Stimulated activated CD8-positive, alpha-beta memory T cell treated with anti-CD3 and anti-CD28 coated beads, Interleukin-7, amount 100 ng/mL, for 4 hours (primary cell): ENCODE results near the gene SLC25A28.

ENCODE experiments used
- DNase-seq, 2 donors: peaks; one replicate each; pipeline ENCODE4 v3.0.0-alpha.2; 2020; ENCODE audit warnings: low read depth in 2 of 2

Gene SLC25A28, protein sequence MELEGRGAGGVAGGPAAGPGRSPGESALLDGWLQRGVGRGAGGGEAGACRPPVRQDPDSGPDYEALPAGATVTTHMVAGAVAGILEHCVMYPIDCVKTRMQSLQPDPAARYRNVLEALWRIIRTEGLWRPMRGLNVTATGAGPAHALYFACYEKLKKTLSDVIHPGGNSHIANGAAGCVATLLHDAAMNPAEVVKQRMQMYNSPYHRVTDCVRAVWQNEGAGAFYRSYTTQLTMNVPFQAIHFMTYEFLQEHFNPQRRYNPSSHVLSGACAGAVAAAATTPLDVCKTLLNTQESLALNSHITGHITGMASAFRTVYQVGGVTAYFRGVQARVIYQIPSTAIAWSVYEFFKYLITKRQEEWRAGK

DNA sequence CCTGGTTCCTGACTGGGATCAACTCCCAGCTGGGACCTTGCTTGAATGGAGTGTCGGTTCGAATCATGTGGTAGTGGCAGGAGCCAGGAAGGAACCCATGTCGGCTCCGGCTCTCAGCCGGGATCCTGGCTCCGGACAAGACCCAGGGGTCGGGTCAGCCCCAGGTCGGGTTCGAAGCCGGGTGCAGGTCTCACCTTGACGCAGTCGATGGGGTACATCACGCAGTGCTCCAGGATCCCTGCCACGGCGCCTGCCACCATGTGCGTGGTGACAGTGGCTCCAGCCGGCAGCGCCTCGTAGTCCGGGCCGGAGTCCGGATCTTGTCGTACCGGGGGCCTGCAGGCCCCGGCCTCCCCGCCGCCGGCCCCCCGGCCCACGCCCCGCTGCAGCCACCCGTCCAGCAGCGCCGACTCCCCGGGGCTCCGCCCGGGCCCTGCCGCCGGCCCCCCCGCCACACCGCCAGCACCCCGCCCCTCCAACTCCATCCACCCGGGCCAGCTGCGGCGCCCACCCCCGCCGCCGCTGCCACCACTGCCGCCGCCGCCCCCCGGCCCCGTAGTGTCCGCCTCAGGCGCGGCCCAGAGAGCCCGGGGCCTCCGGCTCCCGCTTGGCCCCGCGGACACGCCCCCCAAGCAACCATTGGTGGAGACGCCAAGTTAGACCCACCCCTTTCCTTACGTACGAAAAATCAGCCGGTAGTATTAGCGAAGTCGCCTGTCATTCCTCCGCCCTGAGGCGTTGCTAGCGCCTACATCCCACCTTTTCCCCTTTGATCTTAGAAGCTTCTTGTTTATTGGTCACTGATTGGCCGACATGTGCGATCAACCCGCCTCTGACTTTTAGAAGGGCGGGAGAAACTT lies at the start of gene SLC25A28:
Gene SLC25A28, minus strand, starts transcription at position 589 of the 860 bp plus-strand sequence. Its CDS starts 104 bp downstream, at position 485.
- peak; percentile 89 to 93 for DNase-seq

DNA sequence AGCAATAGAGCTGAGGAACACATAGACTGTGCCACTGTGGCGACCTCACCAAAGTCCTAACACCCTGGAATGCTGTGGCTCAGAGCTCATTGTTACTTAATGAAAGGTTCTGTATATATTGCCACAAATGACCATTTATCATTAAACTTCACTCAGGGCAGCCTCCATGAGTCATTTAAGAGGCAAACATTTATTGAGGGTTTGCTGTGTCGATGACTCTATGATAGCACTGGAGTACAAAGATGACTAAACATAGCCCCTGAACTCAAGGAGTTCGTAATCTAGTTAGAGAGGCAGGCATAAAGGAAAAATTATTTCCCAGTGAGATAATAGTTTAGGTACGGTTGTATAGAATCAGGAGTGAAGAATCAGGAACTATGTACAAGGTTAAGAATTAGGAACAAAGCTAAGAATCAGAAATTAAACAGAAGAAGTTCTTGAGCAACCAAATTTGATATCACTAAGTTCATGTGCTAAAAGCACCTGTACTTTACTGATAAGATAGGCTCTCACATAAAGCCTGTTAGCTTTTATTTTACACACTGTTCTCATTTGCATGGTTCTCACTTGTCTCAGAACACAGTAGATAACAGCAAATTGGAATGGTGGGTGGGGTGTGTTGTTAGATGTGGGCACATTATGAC lies 47.0 kb upstream of the SLC25A28 start:
- no peak for DNase-seq

DNA sequence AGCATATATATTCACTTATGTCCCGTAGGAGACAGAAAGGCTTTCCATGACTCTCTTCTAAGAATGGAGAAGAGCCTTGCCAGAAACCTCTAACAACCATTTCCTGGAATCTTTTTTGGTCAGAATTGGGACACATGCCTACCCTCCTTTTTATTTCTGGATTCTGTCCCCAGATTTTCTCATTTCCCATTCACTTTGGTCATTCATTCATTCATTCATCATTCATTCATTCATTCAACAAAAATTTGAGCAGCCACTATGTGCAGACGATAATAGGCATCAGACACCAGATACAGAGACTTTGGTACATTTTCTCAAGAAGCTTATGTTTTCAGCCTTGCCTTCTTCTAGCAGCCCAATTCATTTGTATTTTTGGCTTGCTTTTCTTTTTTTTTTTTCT lies 45.1 kb upstream of the SLC25A28 start:
- no peak for DNase-seq

DNA sequence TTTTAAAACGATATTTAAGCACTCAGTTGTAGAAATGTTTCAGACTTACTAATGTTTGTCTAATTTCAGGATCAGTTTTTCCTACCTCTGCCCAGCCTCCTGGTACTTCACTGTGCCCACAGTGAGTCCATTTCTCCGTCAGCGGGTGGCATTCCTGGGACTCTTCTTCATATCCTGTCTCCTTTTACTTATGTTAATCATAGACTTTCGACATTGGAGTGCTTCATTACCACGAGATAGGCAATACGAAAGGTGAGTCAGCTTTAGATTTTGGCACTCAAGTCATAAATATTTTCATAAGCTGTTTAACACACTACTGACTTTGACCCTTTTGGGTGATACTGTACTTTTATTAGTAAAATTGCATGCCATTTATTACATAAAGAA lies 41.1 kb upstream of the SLC25A28 start:
- DNase-seq = no peak

DNA sequence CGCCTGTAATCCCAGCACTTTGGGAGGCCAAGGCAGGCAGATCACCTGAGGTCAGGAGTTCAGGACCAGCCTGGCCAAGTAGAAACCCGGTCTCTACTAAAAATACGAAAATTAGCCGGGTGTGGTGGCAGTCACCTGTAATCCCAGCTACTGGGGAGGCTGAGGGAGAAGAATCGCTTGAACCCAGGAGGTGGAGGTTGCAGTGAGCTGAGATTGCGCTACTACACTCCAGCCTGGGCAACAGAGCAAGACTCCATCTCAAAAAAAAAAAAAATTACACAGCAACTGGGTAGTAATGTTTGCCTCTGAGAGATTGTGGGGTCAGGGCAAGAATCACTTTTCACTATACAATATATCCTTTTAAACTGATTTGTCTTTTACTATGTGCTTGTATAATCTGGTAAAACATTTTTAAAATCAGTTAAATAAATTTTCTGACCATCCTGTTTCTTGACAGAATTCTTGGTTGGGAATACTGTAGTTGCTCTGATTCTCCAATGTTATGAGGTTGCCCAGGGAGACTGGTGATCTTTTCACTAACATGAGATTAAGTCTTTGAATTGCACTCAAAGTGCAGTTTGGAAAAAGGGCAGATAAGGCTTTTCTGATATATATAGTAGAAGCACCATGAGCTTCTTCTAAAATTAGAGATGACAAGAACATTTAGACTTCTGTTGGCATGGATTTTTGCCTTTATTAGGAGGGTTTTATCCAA lies 40.6 kb upstream of the SLC25A28 start:
- DNase-seq = no peak

DNA sequence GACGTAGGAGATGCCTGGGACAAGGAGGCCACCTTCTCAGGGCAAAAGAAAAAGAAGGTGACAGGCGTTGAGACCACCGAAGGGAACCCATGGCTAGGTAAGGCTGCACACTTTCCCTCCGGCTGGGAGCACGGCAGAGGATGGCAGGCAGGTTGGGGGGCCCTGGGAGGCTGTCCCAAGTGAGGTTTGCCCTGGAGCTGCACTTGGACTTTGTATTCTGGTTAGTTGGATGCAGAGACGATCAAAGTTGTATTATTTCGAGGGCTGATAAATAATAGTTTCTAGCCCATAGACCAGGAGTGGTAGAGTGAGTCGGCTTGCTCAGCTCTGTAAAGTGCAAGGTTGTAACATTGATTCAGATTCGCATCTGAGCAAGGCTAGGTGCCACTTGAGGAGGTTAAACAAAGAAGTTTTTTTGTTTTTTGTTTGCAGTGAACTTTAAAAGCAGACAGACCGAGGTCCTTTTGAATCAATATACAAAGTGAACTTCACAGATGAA lies 39.7 kb upstream of the SLC25A28 start:
- DNase-seq = no peak

DNA sequence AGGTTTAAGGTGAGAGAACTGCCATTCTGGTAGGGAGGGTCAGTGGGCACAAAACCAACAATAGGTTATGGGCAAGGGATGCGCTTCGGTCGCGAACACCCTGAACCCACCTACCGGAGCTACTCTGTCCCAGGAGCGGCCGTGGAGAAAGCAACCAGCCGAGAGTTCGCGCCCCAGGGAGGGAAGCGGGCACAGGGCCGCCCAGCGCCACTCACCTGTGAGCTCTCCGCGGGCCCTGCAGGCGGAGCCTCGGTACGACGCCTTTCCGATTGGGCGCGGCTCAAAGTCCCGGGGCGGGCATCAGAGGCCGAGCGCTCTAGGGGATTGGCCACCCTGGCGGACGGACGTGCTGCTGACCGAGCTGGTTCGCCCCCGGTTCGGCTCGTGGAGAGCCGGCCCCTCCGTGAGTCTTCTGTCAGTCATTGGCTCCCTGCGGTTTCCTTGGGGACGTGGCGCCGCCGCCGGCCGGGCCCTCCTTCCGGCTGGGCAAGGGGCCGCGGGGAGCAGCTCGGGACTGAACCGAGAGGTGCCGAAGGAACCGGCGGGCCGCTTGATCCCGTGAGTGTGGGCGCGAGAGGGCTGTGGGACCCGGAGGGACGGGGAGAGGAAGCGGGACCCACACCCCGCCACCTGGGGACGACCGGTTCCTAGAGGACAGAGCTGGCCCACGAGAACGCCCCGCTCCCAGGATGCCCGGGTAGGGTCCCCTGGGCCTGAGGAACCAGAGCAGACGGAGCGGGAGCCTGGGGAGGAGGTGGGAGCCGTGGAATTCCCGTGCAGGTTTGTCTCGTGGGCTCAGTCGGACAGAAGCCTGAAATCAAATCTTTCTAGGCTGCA lies 39.0 kb upstream of the SLC25A28 start, which contains the start of gene ENTPD7:
Gene ENTPD7, plus strand, starts transcription at position 479 of the 837 bp plus-strand sequence. CDS start 448 bp downstream, outside the sequence.
- DNase-seq = peak; percentile 78 to 87

DNA sequence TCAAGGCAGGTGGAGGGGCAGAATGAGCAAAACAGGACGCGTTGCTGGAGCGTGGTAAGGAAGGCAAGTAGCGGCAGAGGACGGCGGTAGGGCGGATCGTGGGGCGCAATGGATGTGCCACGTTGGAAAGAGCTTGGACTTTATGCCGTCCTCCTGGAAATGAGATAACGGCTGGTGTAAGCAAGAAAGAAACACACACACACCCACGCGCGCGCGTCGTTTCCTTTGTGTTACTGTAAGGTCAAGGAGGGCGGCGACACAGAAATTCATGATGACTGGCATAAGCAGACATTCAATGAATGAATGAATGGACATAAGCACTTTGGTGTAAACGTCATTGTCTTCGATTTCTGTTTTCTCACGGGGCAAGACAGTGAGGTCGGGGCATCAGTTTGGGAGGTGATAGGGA lies 38.4 kb upstream of the SLC25A28 start:
- peak; percentile 32 to 46 for DNase-seq

DNA sequence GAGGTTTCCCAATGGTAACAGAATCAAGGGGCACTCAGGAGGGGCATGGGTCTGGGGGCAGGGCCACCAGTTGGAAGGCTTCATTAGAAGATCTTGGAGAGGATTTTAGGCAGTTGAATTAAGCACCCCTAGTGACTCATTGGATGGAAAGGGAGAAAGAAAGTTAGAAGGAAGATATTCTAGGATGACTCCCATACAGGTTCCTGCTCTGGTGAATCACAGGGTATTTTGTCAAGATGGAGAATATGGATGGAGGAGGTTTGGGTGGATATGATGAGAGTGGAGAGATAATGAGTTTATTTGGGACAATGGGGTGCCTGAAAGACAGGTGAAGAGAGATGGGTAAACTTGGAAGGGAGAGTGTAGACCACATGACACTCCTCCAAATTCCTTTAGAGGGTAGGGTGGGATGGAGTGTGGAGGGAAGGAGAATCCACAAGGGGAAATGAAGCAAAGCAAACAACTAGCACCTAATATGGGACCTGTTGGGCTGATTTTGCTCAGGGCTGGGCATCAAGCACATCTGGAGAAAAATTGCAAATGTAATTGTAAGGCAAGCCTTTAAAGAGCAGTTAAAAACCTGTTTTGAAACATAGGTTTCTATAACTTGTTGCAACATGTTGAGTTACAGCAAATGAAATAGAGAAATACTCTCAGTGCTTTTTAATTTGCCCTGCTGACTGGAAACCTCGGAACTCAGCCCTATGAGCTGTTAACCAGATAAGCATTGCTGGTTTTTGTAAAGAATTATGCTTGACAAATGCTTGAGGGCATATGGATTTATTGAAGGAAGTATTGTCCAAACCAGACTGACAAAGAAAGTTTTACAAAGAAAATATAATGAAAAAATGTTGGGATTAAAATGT lies 36.2 kb upstream of the SLC25A28 start:
- DNase-seq = no peak

DNA sequence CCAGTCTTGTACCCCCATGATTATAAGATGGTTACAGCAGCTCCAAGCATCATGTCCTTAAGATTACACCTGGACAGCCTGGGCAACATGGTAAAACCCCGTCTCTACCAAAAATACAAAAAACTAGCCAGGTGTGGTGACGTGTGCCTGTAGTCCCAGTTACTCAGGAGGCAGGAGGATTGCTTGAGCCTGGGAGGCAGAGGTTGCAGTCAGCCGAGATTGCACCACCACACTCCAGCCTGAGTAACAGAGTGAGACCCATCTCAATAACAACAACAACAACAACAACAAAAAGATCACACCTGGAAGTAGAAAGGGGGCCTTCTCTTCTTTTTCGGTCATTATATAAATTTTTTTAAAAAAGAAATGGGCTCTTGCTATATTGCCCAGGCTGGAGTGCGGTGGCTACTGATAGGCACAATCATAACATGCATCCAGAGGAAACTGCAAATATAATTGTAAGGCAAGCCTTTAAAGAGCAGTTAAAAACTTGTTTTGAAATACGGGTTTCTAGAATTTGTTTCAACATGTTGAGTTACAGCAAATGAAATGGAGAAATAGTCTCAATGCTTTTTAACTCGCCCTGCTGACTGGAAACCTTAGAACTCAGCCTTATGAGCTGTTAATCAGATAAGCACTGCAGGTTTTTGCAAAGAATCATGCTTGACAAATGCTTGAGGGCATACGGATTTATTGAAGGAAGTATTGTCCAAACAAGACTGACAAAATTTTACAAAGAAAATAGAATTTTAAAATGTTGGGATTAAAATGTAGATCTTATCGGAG lies 34.3 kb upstream of the SLC25A28 start:
- DNase-seq = no peak

DNA sequence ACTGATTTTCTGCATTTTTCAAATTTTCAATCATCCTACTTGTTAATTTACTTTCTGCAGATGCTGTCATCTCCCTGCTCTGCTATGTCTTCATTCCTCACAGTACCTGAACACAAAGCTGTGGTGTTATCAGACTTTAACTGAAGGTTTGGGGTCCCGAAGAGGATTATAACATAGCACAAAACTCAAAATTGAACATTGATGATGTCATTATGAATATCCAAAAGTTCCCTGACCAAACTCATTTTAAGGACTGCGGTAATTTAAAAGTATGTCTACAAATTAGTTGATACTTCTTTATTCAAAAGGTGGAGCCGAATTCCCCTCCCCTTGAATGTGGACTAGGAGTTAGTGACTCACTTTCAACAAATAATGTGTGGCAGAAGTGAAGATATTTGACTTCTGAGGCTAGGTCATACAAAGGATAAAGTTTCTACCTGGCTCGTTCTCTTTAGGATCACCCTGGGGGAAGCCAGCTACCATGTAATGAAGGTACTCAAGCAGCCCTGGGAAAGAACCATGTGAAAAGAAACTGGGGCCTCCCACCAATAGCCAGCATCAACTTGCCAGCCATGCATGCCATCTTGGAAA lies 32.7 kb upstream of the SLC25A28 start:
- no peak for DNase-seq

DNA sequence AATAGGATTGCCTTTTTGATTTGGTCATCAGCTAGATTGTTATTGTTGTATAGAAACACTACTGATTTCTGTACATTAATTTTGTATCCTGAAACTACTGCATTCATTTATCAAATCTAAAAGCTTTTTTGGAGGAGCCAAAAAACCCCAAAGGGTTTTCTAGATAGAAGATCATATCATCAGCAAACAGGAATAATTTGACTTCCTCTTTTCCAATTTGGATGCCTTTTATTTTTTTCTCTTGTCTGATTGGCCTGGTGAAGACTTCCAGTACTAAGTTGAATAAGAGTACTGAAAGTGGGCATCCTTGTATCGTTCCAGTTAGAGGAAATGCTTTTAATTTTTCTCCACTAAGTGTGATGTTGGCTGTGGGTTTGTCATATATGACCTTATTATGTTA lies 28.5 kb upstream of the SLC25A28 start:
- no peak for DNase-seq

DNA sequence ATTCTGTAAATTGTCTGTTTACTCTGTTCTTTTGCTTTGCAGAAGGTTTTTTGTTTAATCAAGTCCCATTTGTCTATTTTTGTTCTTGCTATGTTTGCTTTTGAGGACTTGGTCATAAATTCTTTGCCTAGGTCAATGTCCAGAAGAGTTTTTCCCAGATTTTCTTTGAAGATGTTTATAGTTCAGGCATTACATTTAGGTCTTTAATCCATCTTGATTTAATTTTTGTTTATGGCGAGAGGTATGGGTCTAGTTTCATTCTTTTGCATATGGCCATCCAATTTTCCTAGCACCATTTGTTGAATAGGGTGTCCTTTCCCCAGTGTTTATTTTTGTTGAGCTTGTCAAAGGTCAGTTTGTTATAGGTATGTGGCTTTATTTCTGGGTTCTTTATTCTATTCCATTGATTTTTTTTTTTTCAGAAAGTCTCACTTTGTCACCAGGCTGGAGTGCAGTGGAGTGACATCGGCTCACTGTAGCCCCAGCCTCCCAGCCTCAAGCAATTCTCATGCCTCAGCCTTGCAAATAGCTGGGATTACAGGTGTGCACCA lies 27.4 kb upstream of the SLC25A28 start:
- no peak for DNase-seq

DNA sequence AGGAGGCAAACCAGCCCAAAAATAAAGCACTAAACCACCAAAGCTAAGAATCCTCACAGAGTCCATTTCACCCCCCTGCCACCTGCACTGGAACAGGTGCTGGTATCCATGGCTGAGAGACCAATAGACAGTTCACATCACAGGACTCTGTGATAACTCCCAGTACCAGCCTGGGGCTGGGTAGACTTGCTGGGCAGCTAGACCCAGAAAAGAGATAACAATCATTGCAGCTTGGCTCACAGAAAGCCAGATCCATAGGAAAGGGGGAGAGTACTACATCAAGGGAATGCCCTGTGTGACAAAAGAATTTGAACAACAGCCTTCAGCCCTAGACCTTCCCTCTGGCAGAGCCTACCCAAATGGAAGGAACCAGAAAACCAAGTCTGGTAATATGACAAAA lies 13.6 kb upstream of the SLC25A28 start:
- no peak for DNase-seq

DNA sequence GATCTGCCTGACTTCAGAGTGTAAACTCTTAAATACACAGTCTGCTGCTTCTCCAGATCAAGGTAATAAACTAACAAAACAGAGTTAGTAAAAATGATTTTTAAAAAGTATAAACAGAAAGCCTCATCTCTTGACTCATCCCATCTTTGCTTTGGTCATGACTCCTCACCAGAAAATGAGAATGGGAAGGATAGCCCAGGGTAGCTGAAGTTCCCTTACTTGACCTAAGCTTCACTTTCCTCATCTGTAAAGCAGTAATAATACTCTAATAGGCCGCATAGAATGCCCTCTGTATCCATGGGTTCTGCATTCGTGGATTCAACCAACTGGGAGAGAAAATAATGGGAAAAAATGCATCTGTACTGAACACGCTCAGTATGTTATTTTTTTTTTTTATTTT lies 11.3 kb upstream of the SLC25A28 start:
- DNase-seq = no peak

DNA sequence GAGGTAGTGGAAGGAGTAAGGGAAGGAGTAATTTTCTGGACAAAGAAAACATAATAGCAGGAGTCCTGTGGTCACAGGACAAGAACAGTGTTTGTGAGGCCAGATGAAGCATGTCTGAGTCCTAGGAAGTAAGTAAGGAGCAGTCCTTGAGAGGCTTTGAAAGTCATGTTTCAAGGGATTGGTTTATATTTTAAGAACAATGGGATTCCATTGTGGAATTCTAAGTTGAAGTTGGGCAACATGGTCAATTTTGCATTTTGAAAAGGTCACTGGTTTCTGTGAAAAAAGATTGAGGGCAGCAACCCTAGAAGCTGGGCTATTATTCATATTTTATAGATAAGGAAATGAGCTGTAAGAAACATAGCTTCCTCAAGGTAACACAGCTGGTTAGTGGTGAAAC lies 10.8 kb upstream of the SLC25A28 start:
- no peak for DNase-seq

DNA sequence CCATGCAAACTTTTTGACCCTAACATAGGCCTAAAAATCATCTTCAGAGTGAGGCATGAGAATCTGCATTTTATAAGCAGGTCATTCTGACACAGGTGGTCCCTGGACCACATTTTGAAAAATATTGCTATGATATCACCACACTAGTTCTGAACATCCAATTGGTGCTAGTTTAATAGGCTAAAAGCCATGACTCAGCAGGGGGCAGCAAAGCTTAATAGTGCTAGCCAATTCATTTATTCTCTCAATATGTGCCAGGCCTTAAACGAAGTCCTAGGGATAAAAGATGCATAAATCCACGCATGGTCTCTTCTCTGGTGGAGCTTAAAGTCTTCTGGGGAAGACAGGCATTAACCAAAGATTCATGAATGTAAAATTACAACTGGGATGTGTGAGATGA lies 10.2 kb upstream of the SLC25A28 start:
- no peak for DNase-seq

DNA sequence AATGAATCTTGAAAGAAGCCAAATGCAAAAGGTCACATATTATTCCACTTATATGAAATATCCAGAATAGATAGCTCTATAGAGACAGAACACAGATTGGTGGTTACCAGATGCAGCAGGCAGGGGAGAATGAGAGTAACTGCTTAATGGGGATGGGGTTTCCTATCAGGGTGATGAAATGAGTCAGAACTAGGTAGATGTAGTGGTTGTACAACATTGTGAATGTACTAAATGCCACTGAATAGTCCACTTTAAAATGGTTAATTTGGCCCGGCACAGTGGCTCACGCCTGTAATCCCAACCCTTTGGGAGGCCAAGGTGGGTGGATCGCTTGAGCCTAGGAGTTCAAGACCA lies 9.4 kb upstream of the SLC25A28 start:
- no peak for DNase-seq
